Thyroid gland (tissue), 4 donors: ENCODE measurements around the gene UQCC5.

Experiments
- POLR2A ChIP-seq, 2 donors: fragments of 450-650 bp; IDR thresholded peaks; one replicate each; pipeline ENCODE4 v1.6.1; 2017; ENCODE audit warnings: antibody characterized with exemption in 2 of 2, mild to moderate bottlenecking in 2 of 2, moderate library complexity in 1 of 2
- TF ChIP-seq, protein P1 (sequence below), 6 experiments: fragments of 200-600 bp in 3 of 6; fragments of 450-650 bp in 3 of 6; sonication (generic) in 3 of 6; IDR thresholded peaks; one replicate each; pipeline ENCODE4 v1.5.1; 2016 to 2019; ENCODE audit warnings: antibody characterized with exemption in 6 of 6, mild to moderate bottlenecking in 2 of 6, inconsistent platforms in 1 of 6, moderate library complexity in 1 of 6

DNA sequence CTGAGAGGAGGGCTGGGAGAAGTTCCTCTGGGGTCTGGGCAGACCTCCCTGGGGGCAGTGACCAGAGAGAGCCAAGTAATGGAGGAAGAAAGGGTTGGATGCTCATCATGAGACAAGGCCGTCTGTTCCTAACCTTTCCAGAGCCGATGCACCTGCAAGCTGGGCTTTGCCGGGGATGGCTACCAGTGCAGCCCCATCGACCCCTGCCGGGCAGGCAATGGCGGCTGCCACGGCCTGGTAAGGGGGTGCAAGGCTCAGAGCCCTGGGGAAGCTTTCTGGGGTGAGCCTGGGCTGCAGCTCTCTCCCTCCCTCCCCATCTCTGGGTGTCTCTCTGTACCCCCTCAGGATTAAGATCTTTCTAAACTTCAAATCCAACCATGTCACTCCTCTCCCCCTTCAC lies 24.9 kb upstream of the UQCC5 start:
- TF ChIP-seq, protein P1, sequence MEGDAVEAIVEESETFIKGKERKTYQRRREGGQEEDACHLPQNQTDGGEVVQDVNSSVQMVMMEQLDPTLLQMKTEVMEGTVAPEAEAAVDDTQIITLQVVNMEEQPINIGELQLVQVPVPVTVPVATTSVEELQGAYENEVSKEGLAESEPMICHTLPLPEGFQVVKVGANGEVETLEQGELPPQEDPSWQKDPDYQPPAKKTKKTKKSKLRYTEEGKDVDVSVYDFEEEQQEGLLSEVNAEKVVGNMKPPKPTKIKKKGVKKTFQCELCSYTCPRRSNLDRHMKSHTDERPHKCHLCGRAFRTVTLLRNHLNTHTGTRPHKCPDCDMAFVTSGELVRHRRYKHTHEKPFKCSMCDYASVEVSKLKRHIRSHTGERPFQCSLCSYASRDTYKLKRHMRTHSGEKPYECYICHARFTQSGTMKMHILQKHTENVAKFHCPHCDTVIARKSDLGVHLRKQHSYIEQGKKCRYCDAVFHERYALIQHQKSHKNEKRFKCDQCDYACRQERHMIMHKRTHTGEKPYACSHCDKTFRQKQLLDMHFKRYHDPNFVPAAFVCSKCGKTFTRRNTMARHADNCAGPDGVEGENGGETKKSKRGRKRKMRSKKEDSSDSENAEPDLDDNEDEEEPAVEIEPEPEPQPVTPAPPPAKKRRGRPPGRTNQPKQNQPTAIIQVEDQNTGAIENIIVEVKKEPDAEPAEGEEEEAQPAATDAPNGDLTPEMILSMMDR (IDR thresholded peaks at IDR 0.05): no peak
- no peak for TF ChIP-seq POLR2A (IDR thresholded peaks at IDR 0.05)
